H1 (cell line): ENCODE results near the gene ANO9.

Experiments
- EZH2 ChIP-seq: fragments of 200-600 bp; sonication (generic); IDR thresholded peaks from 2 replicates; pipeline ENCODE4 v1.7.1; 2012; ENCODE audit warnings: low read depth, mild to moderate bottlenecking, moderate library complexity, low read length, inconsistent platforms; ENCODE audit not compliant: severe bottlenecking
- FOSL1 ChIP-seq: IDR thresholded peaks from 2 replicates; pipeline ENCODE4 v1.6.1; 2011; ENCODE audit warnings: mild to moderate bottlenecking, low read depth, low read length, moderate library complexity; ENCODE audit not compliant: insufficient read depth
- HDAC2 ChIP-seq, 2 experiments: fragments of 300-600 bp in 1 of 2; sonication (generic) in 1 of 2; IDR thresholded peaks; 2 replicates each; pipeline ENCODE4 v1.6.1; 2011 to 2012; ENCODE audit warnings: low read depth in 2 of 2, low read length in 2 of 2, mild to moderate bottlenecking in 2 of 2, moderate library complexity in 2 of 2, borderline replicate concordance in 1 of 2, inconsistent platforms in 1 of 2
- MAX ChIP-seq: IDR thresholded peaks from 2 replicates; pipeline ENCODE4 v1.6.1; 2012; ENCODE audit warnings: inconsistent platforms
- NRF1 ChIP-seq: IDR thresholded peaks from 2 replicates; pipeline ENCODE4 v1.6.1; 2011; ENCODE audit warnings: mild to moderate bottlenecking, low read depth, low read length, improper control_type of control experiment
- POLR2A ChIP-seq, 2 experiments: IDR thresholded peaks; 1 replicate in 1 of 2; 2 replicates in 1 of 2; pipeline ENCODE4 v1.6.1; 2011; ENCODE audit warnings: low read depth in 2 of 2, low read length in 2 of 2, mild to moderate bottlenecking in 2 of 2; ENCODE audit errors: control extremely low read depth in 1 of 2
- POLR2AphosphoS5 ChIP-seq: IDR thresholded peaks from 2 replicates; pipeline ENCODE4 v1.6.1; 2011; ENCODE audit warnings: low read depth, low read length
- RAD21 ChIP-seq, 2 experiments: IDR thresholded peaks in 1 of 2; conservative IDR thresholded peaks in 1 of 2; 2 replicates each; pipeline ENCODE4 v1.6.1; 2011; ENCODE audit warnings: low read depth in 2 of 2, low read length in 2 of 2, improper control_type of control experiment in 1 of 2, inconsistent platforms in 1 of 2, mild to moderate bottlenecking in 1 of 2, moderate library complexity in 1 of 2
- RNF2 ChIP-seq: fragments of 200-900, 300-1000 bp; sonication (generic); IDR thresholded peaks from 2 replicates; pipeline ENCODE4 v1.7.1; 2016; ENCODE audit warnings: borderline replicate concordance, low read depth, mild to moderate bottlenecking, antibody characterized with exemption, low read length; ENCODE audit not compliant: poor library complexity, severe bottlenecking; ENCODE audit errors: missing control alignments
- RXRA ChIP-seq: IDR thresholded peaks from 2 replicates; pipeline ENCODE4 v1.6.1; 2011; ENCODE audit warnings: low read depth, mild to moderate bottlenecking, low read length, moderate library complexity; ENCODE audit not compliant: insufficient read depth
- SIN3A ChIP-seq, 2 experiments: IDR thresholded peaks in 1 of 2; conservative IDR thresholded peaks in 1 of 2; 2 replicates each; pipeline ENCODE4 v1.6.1; 2011 to 2012; ENCODE audit warnings: low read length in 2 of 2, improper control_type of control experiment in 1 of 2, low read depth in 1 of 2, mild to moderate bottlenecking in 1 of 2
- TAF1 ChIP-seq: IDR thresholded peaks from 2 replicates; pipeline ENCODE4 v1.6.1; 2011; ENCODE audit warnings: mild to moderate bottlenecking, low read depth, low read length
- ZNF274 ChIP-seq: IDR thresholded peaks from 2 replicates; pipeline ENCODE4 v1.7.0; 2012; ENCODE audit warnings: low read length, borderline replicate concordance; ENCODE audit errors: extremely low read depth
- TF ChIP-seq, protein P1 (sequence below), 3 experiments: IDR thresholded peaks; 1 replicate in 2 of 3; 2 replicates in 1 of 3; pipeline versions ENCODE4 v1.5.1 to v1.6.1; 2011; ENCODE audit warnings: low read length in 3 of 3, mild to moderate bottlenecking in 3 of 3, inconsistent platforms in 2 of 3, low read depth in 1 of 3, moderate library complexity in 1 of 3; ENCODE audit not compliant: insufficient read depth in 1 of 3; ENCODE audit errors: control extremely low read depth in 1 of 3

- TF ChIP-seq RXRA: no peak
- TF ChIP-seq NRF1: no peak
- no peak for TF ChIP-seq HDAC2 (IDR thresholded peaks at IDR 0.05; ENCODE audit: borderline replicate concordance in 1 of 2, low read depth in 2 of 2, low read length in 2 of 2)
- TF ChIP-seq POLR2AphosphoS5: no peak
- no peak for TF ChIP-seq POLR2A (IDR thresholded peaks at IDR 0.05; ENCODE audit: control extremely low read depth in 1 of 2, low read depth in 2 of 2, low read length in 2 of 2)
- TF ChIP-seq, protein P1, sequence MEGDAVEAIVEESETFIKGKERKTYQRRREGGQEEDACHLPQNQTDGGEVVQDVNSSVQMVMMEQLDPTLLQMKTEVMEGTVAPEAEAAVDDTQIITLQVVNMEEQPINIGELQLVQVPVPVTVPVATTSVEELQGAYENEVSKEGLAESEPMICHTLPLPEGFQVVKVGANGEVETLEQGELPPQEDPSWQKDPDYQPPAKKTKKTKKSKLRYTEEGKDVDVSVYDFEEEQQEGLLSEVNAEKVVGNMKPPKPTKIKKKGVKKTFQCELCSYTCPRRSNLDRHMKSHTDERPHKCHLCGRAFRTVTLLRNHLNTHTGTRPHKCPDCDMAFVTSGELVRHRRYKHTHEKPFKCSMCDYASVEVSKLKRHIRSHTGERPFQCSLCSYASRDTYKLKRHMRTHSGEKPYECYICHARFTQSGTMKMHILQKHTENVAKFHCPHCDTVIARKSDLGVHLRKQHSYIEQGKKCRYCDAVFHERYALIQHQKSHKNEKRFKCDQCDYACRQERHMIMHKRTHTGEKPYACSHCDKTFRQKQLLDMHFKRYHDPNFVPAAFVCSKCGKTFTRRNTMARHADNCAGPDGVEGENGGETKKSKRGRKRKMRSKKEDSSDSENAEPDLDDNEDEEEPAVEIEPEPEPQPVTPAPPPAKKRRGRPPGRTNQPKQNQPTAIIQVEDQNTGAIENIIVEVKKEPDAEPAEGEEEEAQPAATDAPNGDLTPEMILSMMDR (IDR thresholded peaks at IDR 0.05; ENCODE audit: control extremely low read depth in 1 of 3, insufficient read depth in 1 of 3, low read depth in 1 of 3, low read length in 3 of 3): no peak
- TF ChIP-seq RNF2: no peak
- no peak for TF ChIP-seq EZH2
- TF ChIP-seq FOSL1: no peak
- no peak for TF ChIP-seq TAF1
- TF ChIP-seq SIN3A (conservative IDR thresholded peaks at IDR 0.05 in 1 of 2, IDR thresholded peaks at IDR 0.05 in 1 of 2; ENCODE audit: low read depth in 1 of 2, low read length in 2 of 2): no peak
- no peak for TF ChIP-seq ZNF274
- TF ChIP-seq RAD21 (IDR thresholded peaks at IDR 0.05 in 1 of 2, conservative IDR thresholded peaks at IDR 0.05 in 1 of 2; ENCODE audit: low read depth in 2 of 2, low read length in 2 of 2): no peak
- no peak for TF ChIP-seq MAX
These were observed 46.3 kb upstream of the ANO9 start for GRCh38 chr11:488062-488461.
